Activated B cell treated with CpG ODN at 0.5 μM for 24 hours (primary cell): ENCODE data around the gene DBNDD2. TPM values are rescaled to one million over a fixed set of nuclear protein-coding genes. Genes with fewer than 3 reads are reported as not detected.

Experiments used
- ATAC-seq: fragments of 200-7000 bp; cut with Tn5 transposase; one replicate; pipeline ENCODE4 v1.10.0; 2021; ENCODE audit warnings: low read depth, mild to moderate bottlenecking, moderate library complexity
- CTCF ChIA-PET: fragments of 350-600 bp; sonication (Branson Sonifier 250); formaldehyde crosslinking; loops from one replicate; lab custom pipeline; 2021; ENCODE audit warnings: antibody characterized with exemption; lab: Charles Lee
- POLR2A ChIA-PET: fragments of 350-600 bp; sonication (Branson Sonifier 250); formaldehyde crosslinking; loops from one replicate; lab custom pipeline; 2021; ENCODE audit warnings: antibody characterized with exemption; lab: Charles Lee
- DNase-seq: peaks from one replicate; pipeline ENCODE4 v3.0.0; 2022
- H3K27ac Mint-ChIP-seq: one replicate; pipeline ENCODE4 v1.8.0; 2020; ENCODE audit warnings: mixed read lengths
- H3K27me3 Mint-ChIP-seq: one replicate; pipeline ENCODE4 v1.8.0; 2021; ENCODE audit warnings: mixed read lengths
- H3K36me3 Mint-ChIP-seq: one replicate; pipeline ENCODE4 v1.8.0; 2021; ENCODE audit warnings: low read depth, mixed read lengths
- H3K4me1 Mint-ChIP-seq: one replicate; pipeline ENCODE4 v1.8.0; 2021; ENCODE audit warnings: mixed read lengths
- H3K4me3 Mint-ChIP-seq: one replicate; pipeline ENCODE4 v1.8.0; 2020; ENCODE audit warnings: mild to moderate bottlenecking, mixed read lengths
- H3K9me3 Mint-ChIP-seq: one replicate; pipeline ENCODE4 v1.8.0; 2020; ENCODE audit warnings: mixed read lengths
- intact Hi-C: fragments of 100-400 bp; cut with micrococcal nuclease; formaldehyde crosslinking; loops from one replicate; pipeline ENCODE4 v1.15.1; 2024
- total RNA-seq: library from RNA; stranded (reverse); gene quantifications from 2 replicates; pipeline ENCODE4 v1.2.3, GENCODE V29; 2022
- TF ChIP-seq, protein P1 (sequence below): fragments of 200-600 bp; IDR thresholded peaks from one replicate; pipeline ENCODE4 v1.8.0; 2022; ENCODE audit warnings: antibody characterized with exemption, mild to moderate bottlenecking

DBNDD2 gene
- total RNA-seq, 1 donor from 2014 or later = 2.7 TPM

GRCh38 chr20:45416917-45417316 is 8.8 kb downstream of the DBNDD2 start:
- ATAC-seq (no peak), DNase-seq (no peak)
- H3K27me3 Mint-ChIP-seq = no peaks in the 10 kb centered on the region
- intact Hi-C loops = loop anchor here (1.0 to 5.0 kb wide), 4 partner anchors 15 to 450 kb away; partner anchors contain the start of genes STK4 and SYS1
- H3K27ac Mint-ChIP-seq = peak overlapping the region; percentile 98
- H3K4me1 Mint-ChIP-seq = peaks cover 58% of the 10 kb centered on the region
- TF ChIP-seq, protein P1, sequence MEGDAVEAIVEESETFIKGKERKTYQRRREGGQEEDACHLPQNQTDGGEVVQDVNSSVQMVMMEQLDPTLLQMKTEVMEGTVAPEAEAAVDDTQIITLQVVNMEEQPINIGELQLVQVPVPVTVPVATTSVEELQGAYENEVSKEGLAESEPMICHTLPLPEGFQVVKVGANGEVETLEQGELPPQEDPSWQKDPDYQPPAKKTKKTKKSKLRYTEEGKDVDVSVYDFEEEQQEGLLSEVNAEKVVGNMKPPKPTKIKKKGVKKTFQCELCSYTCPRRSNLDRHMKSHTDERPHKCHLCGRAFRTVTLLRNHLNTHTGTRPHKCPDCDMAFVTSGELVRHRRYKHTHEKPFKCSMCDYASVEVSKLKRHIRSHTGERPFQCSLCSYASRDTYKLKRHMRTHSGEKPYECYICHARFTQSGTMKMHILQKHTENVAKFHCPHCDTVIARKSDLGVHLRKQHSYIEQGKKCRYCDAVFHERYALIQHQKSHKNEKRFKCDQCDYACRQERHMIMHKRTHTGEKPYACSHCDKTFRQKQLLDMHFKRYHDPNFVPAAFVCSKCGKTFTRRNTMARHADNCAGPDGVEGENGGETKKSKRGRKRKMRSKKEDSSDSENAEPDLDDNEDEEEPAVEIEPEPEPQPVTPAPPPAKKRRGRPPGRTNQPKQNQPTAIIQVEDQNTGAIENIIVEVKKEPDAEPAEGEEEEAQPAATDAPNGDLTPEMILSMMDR = no peak
- ChIA-PET POLR2A (interaction anchor here (0.9 to 3.5 kb wide), 5 partner anchors 12 to 366 kb away, joined by 3 to 41 read pairs (median 4); partner anchors contain the start of gene SYS1), CTCF (interaction anchor here (1.9 to 5.7 kb wide), 2 partner anchors 20 to 54 kb away, joined by 12 to 39 read pairs; partner anchors contain the start of gene SYS1)
- peak overlapping the region; percentile 96 for H3K4me3 Mint-ChIP-seq
- no peaks in the 10 kb centered on the region for H3K9me3 Mint-ChIP-seq
- peaks cover 43% of the 10 kb centered on the region for H3K36me3 Mint-ChIP-seq

DNA sequence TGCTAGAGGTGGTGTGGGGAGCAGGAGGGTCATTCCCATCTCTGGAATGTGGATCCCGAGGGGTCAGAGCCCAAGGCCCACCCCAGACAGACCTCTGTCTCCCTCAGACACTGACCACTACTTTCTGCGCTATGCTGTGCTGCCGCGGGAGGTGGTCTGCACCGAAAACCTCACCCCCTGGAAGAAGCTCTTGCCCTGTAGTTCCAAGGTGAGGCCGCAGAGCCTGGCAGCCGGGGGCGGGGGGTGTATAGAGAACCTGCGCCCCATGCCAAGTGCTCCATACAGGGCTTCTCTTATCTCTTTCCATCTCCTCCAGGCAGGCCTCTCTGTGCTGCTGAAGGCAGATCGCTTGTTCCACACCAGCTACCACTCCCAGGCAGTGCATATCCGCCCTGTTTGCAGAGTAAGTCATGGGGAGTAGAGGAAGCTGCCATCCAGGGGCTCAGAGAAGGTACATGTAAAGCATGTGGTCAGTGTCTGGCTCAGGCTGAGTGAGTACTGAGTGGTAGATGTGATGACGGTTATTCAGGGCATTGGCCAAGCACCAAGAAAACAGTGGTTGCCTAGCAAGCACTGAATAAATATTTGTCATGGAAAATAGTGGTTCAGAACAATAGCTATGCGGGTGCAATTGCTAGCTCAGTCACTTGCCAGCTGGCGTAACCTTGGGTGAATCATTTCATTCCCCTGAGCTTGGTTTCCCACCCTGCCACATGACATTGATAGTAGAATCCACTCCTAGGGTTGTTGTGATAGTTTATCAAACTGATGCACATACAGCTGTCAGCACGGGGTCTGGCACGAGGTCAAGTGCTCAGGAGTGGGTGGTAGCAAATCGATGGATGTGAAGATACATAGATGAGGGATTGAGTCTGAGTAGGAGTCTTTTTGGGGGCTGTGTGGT is 11.4 kb downstream of the DBNDD2 start:
- Mint-ChIP-seq H3K36me3 (peaks cover 67% of the 10 kb centered on the region), H3K4me1 (peaks cover 55% of the 10 kb centered on the region), H3K9me3 (no peaks in the 10 kb centered on the region), H3K4me3 (peak overlapping the region; percentile 58), H3K27me3 (no peaks in the 10 kb centered on the region), H3K27ac (peak overlapping the region; percentile 87)
- intact Hi-C loops = loop anchor here (5.0 kb wide), 1 partner anchor 452 kb away; the partner anchor contains the start of gene STK4
- ChIA-PET POLR2A (interaction anchor here (0.6 to 2.4 kb wide), 5 partner anchors 12 to 56 kb away, joined by 3 to 7 read pairs (median 4); partner anchors contain the start of gene SYS1), CTCF (interaction anchor here (0.8 to 5.7 kb wide), 4 partner anchors 17 to 57 kb away, joined by 4 to 39 read pairs (median 13); partner anchors contain the start of gene SYS1)
- ATAC-seq (peak; percentile 62), DNase-seq (no peak)
- TF ChIP-seq, protein P1 = no peak

DNA sequence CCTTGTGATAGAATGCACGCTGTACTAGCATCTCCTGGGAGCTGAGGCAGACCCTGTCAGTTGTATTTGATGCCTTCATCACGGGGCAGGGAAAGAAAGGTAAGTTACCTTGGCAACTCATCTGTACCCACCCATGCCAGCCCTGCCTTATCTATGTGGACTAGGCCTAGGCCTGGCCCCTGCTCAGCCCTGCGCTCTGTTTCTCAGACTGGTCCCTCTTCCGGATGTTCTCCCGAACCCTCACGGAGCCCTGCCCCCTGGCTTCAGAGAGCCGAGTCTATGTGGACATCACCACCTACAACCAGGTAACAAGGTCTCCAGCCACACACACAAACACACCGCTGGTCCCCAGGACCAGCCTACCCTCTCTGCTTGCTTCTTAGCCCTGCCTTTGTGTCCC is 12.0 kb downstream of the DBNDD2 start:
- H3K4me3 Mint-ChIP-seq = no peak overlapping the region
- ChIA-PET CTCF (interaction anchor here (0.8 to 5.7 kb wide), 4 partner anchors 17 to 57 kb away, joined by 4 to 39 read pairs (median 13); partner anchors contain the start of gene SYS1), POLR2A (interaction anchor here (1.2 to 2.4 kb wide), 2 partner anchors 11 to 57 kb away, joined by 3 to 7 read pairs; partner anchors contain the start of gene SYS1)
- no peaks in the 10 kb centered on the region for H3K9me3 Mint-ChIP-seq
- peaks cover 72% of the 10 kb centered on the region for H3K36me3 Mint-ChIP-seq
- peak overlapping the region; percentile 87 for H3K27ac Mint-ChIP-seq
- no peaks in the 10 kb centered on the region for H3K27me3 Mint-ChIP-seq
- TF ChIP-seq, protein P1 = no peak
- intact Hi-C loops = no loop called here
- DNase-seq (no peak), ATAC-seq (no peak)
- peaks cover 50% of the 10 kb centered on the region for H3K4me1 Mint-ChIP-seq

DNA sequence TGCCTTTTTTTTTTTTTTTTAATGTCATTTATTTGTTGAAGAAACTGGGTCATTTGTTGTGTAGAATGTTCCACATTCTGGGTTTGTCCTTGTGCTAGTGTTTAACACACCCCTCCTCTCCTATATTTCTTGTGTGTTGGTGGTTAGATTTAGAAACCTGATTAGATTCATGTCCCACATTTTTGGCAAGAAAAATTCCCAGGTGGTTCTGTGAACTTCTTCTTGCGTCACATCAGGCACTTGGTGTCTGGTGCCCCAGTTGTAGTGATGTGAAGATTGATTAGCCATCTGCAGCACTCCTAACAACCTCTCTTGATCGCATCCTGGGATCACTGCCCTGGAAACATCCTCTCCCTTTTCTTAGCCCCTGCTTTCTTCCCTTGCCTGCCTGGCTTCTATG is 15.6 kb downstream of the DBNDD2 start:
- DNase-seq (no peak), ATAC-seq (no peak)
- TF ChIP-seq, protein P1 = no peak
- Mint-ChIP-seq H3K4me3 (no peak overlapping the region), H3K9me3 (no peaks in the 10 kb centered on the region), H3K36me3 (peaks cover 92% of the 10 kb centered on the region), H3K27me3 (no peaks in the 10 kb centered on the region), H3K4me1 (peaks cover 17% of the 10 kb centered on the region), H3K27ac (no peak overlapping the region)
- ChIA-PET POLR2A (no interaction called here), CTCF (interaction anchor here (0.6 kb wide), 1 partner anchor 61 kb away, joined by 3 read pairs; the partner anchor contains the start of gene SYS1)
- intact Hi-C loops = no loop called here

- DNase-seq (no peak), ATAC-seq (no peak)
- no peak overlapping the region for H3K27ac Mint-ChIP-seq
- no peaks in the 10 kb centered on the region for H3K4me1 Mint-ChIP-seq
- TF ChIP-seq, protein P1 = no peak
- intact Hi-C loops = no loop called here
- no peaks in the 10 kb centered on the region for H3K27me3 Mint-ChIP-seq
- POLR2A ChIA-PET = no interaction called here
- H3K4me3 Mint-ChIP-seq = no peak overlapping the region
- H3K36me3 Mint-ChIP-seq = peaks cover 74% of the 10 kb centered on the region
- H3K9me3 Mint-ChIP-seq = no peaks in the 10 kb centered on the region
- CTCF ChIA-PET = no interaction called here
Observed at GRCh38 chr20:45425561-45425960, 17.5 kb downstream of the DBNDD2 start.
